ENCODE data around the gene GRIK2.
"Not testable (repeated sequence)": the region's sequence is repeated elsewhere in the genome, so short reads cannot be mapped to it uniquely, and the experiment has no call there.

Gene GRIK2

GRCh38 chr6:101614774-101615173 lies 221.3 kb downstream of the GRIK2 start:
- Histone ChIP-seq H3K9me3 (ENCODE audit: control insufficient read depth, low read length) (no peaks in the 10 kb centered on the region), H3K36me3 (ENCODE audit: control insufficient read depth, insufficient read depth, low read length) (no peaks in the 10 kb centered on the region), H3K4me3 (ENCODE audit: extremely low read depth, insufficient read depth, low read length, poor library complexity, severe bottlenecking) (no peak overlapping the region), H3K4me1 (ENCODE audit: control insufficient read depth, insufficient read depth, low read length, poor library complexity, severe bottlenecking) (peaks cover 3% of the 10 kb centered on the region), H3K27ac (ENCODE audit: low read depth, low read length, severe bottlenecking) (no peak overlapping the region)
- WGBS, 2 experiments (ENCODE audit: insufficient coverage in 2 of 2), result 25% methylated on average over 1 of the region's 1 CpG; no CpG with 5 or more reads in 1 of the 2 experiments

- H3K4me3 ChIP-seq (ENCODE audit: extremely low read depth, insufficient read depth, low read length, poor library complexity, severe bottlenecking), result no peak overlapping the region
- H3K4me1 ChIP-seq (ENCODE audit: control insufficient read depth, insufficient read depth, low read length, poor library complexity, severe bottlenecking), result no peaks in the 10 kb centered on the region
- no peaks in the 10 kb centered on the region for H3K9me3 ChIP-seq (ENCODE audit: control insufficient read depth, low read length)
- H3K36me3 ChIP-seq (ENCODE audit: control insufficient read depth, insufficient read depth, low read length), result no peaks in the 10 kb centered on the region
- 80 to 87% methylated on average over 1 to 4 of the region's 6 CpGs for WGBS, 2 experiments (ENCODE audit: insufficient coverage in 2 of 2)
- no peak overlapping the region for H3K27ac ChIP-seq (ENCODE audit: low read depth, low read length, severe bottlenecking)
Measured at GRCh38 chr6:101626269-101626668, 232.8 kb downstream of the GRIK2 start.

- Histone ChIP-seq H3K4me1 (ENCODE audit: control insufficient read depth, insufficient read depth, low read length, poor library complexity, severe bottlenecking) (no peaks in the 10 kb centered on the region), H3K9me3 (ENCODE audit: control insufficient read depth, low read length) (no peaks in the 10 kb centered on the region), H3K36me3 (ENCODE audit: control insufficient read depth, insufficient read depth, low read length) (no peaks in the 10 kb centered on the region), H3K27ac (ENCODE audit: low read depth, low read length, severe bottlenecking) (no peak overlapping the region), H3K4me3 (ENCODE audit: extremely low read depth, insufficient read depth, low read length, poor library complexity, severe bottlenecking) (no peak overlapping the region)
- 90 to 100% methylated on average over 1 to 2 of the region's 2 CpGs for WGBS, 2 experiments (ENCODE audit: insufficient coverage in 2 of 2)
Measured at GRCh38 chr6:101630941-101631340, 237.4 kb downstream of the GRIK2 start.

GRCh38 chr6:101633081-101633480 lies 239.6 kb downstream of the GRIK2 start:
- H3K9me3 ChIP-seq (ENCODE audit: control insufficient read depth, low read length), result no peaks in the 10 kb centered on the region
- H3K4me1 ChIP-seq (ENCODE audit: control insufficient read depth, insufficient read depth, low read length, poor library complexity, severe bottlenecking), result no peaks in the 10 kb centered on the region
- no peak overlapping the region for H3K4me3 ChIP-seq (ENCODE audit: extremely low read depth, insufficient read depth, low read length, poor library complexity, severe bottlenecking)
- H3K36me3 ChIP-seq (ENCODE audit: control insufficient read depth, insufficient read depth, low read length), result no peaks in the 10 kb centered on the region
- 85 to 94% methylated on average over 2 of the region's 3 CpGs for WGBS, 2 experiments (ENCODE audit: insufficient coverage in 2 of 2)
- no peak overlapping the region for H3K27ac ChIP-seq (ENCODE audit: low read depth, low read length, severe bottlenecking)

GRCh38 chr6:101638865-101639264 lies 245.4 kb downstream of the GRIK2 start:
- 97 to 98% methylated on average over 10 to 11 of the region's 11 CpGs for WGBS, 2 experiments (ENCODE audit: insufficient coverage in 2 of 2)
- H3K36me3 ChIP-seq (ENCODE audit: control insufficient read depth, insufficient read depth, low read length); H3K4me3 ChIP-seq (ENCODE audit: extremely low read depth, insufficient read depth, low read length, poor library complexity, severe bottlenecking); H3K27ac ChIP-seq (ENCODE audit: low read depth, low read length, severe bottlenecking); H3K9me3 ChIP-seq (ENCODE audit: control insufficient read depth, low read length); H3K4me1 ChIP-seq (ENCODE audit: control insufficient read depth, insufficient read depth, low read length, poor library complexity, severe bottlenecking): not testable (repeated sequence)

GRCh38 chr6:101640131-101640530 lies 246.6 kb downstream of the GRIK2 start:
- Histone ChIP-seq H3K4me1 (ENCODE audit: control insufficient read depth, insufficient read depth, low read length, poor library complexity, severe bottlenecking) (no peaks in the 10 kb centered on the region), H3K36me3 (ENCODE audit: control insufficient read depth, insufficient read depth, low read length) (no peaks in the 10 kb centered on the region), H3K4me3 (ENCODE audit: extremely low read depth, insufficient read depth, low read length, poor library complexity, severe bottlenecking) (no peak overlapping the region), H3K27ac (ENCODE audit: low read depth, low read length, severe bottlenecking) (no peak overlapping the region), H3K9me3 (ENCODE audit: control insufficient read depth, low read length) (no peaks in the 10 kb centered on the region)
- WGBS, 2 experiments (ENCODE audit: insufficient coverage in 2 of 2), result 100% methylated on average over 1 of the region's 1 CpG; no CpG with 5 or more reads in 1 of the 2 experiments

GRCh38 chr6:101645770-101646169 lies 252.3 kb downstream of the GRIK2 start:
- Histone ChIP-seq H3K9me3 (ENCODE audit: control insufficient read depth, low read length) (no peaks in the 10 kb centered on the region), H3K4me1 (ENCODE audit: control insufficient read depth, insufficient read depth, low read length, poor library complexity, severe bottlenecking) (no peaks in the 10 kb centered on the region), H3K36me3 (ENCODE audit: control insufficient read depth, insufficient read depth, low read length) (no peaks in the 10 kb centered on the region), H3K4me3 (ENCODE audit: extremely low read depth, insufficient read depth, low read length, poor library complexity, severe bottlenecking) (no peak overlapping the region), H3K27ac (ENCODE audit: low read depth, low read length, severe bottlenecking) (no peak overlapping the region)
- no CpG with 5 or more reads among the region's 2 CpGs for WGBS, 2 experiments (ENCODE audit: insufficient coverage in 2 of 2)

GRCh38 chr6:101650402-101651100 lies 257.0 kb downstream of the GRIK2 start:
- Histone ChIP-seq H3K9me3 (ENCODE audit: control insufficient read depth, low read length) (no peaks in the 10 kb centered on the region), H3K27ac (ENCODE audit: low read depth, low read length, severe bottlenecking) (no peak overlapping the region), H3K4me1 (ENCODE audit: control insufficient read depth, insufficient read depth, low read length, poor library complexity, severe bottlenecking) (no peaks in the 10 kb centered on the region), H3K36me3 (ENCODE audit: control insufficient read depth, insufficient read depth, low read length) (no peaks in the 10 kb centered on the region), H3K4me3 (ENCODE audit: extremely low read depth, insufficient read depth, low read length, poor library complexity, severe bottlenecking) (no peak overlapping the region)
- 63 to 75% methylated on average over 1 to 3 of the region's 3 CpGs for WGBS, 2 experiments (ENCODE audit: insufficient coverage in 2 of 2)

GRCh38 chr6:101652079-101652478 lies 258.6 kb downstream of the GRIK2 start:
- no peak overlapping the region for H3K27ac ChIP-seq (ENCODE audit: low read depth, low read length, severe bottlenecking)
- H3K9me3 ChIP-seq (ENCODE audit: control insufficient read depth, low read length), result no peaks in the 10 kb centered on the region
- 86 to 100% methylated on average over 1 of the region's 2 CpGs for WGBS, 2 experiments (ENCODE audit: insufficient coverage in 2 of 2)
- H3K4me1 ChIP-seq (ENCODE audit: control insufficient read depth, insufficient read depth, low read length, poor library complexity, severe bottlenecking), result no peaks in the 10 kb centered on the region
- H3K36me3 ChIP-seq (ENCODE audit: control insufficient read depth, insufficient read depth, low read length), result no peaks in the 10 kb centered on the region
- H3K4me3 ChIP-seq (ENCODE audit: extremely low read depth, insufficient read depth, low read length, poor library complexity, severe bottlenecking), result no peak overlapping the region

- H3K9me3 ChIP-seq (ENCODE audit: control insufficient read depth, low read length), result no peaks in the 10 kb centered on the region
- H3K4me3 ChIP-seq (ENCODE audit: extremely low read depth, insufficient read depth, low read length, poor library complexity, severe bottlenecking), result no peak overlapping the region
- H3K4me1 ChIP-seq (ENCODE audit: control insufficient read depth, insufficient read depth, low read length, poor library complexity, severe bottlenecking), result no peaks in the 10 kb centered on the region
- no peak overlapping the region for H3K27ac ChIP-seq (ENCODE audit: low read depth, low read length, severe bottlenecking)
- no peaks in the 10 kb centered on the region for H3K36me3 ChIP-seq (ENCODE audit: control insufficient read depth, insufficient read depth, low read length)
Measured at GRCh38 chr6:101655109-101655508, 261.6 kb downstream of the GRIK2 start.

GRCh38 chr6:101662111-101662897 lies 268.8 kb downstream of the GRIK2 start:
- H3K4me1 ChIP-seq (ENCODE audit: control insufficient read depth, insufficient read depth, low read length, poor library complexity, severe bottlenecking), result no peaks in the 10 kb centered on the region
- no peak overlapping the region for H3K27ac ChIP-seq (ENCODE audit: low read depth, low read length, severe bottlenecking)
- no peaks in the 10 kb centered on the region for H3K36me3 ChIP-seq (ENCODE audit: control insufficient read depth, insufficient read depth, low read length)
- H3K9me3 ChIP-seq (ENCODE audit: control insufficient read depth, low read length), result no peaks in the 10 kb centered on the region
- H3K4me3 ChIP-seq (ENCODE audit: extremely low read depth, insufficient read depth, low read length, poor library complexity, severe bottlenecking), result no peak overlapping the region
- WGBS, 2 experiments (ENCODE audit: insufficient coverage in 2 of 2), result 80% methylated on average over 1 of the region's 2 CpGs; no CpG with 5 or more reads in 1 of the 2 experiments

All from mesodermal cell (in vitro differentiated cells).